ENCODE measurements around the gene IRF2BP2.

Gene IRF2BP2

DNA sequence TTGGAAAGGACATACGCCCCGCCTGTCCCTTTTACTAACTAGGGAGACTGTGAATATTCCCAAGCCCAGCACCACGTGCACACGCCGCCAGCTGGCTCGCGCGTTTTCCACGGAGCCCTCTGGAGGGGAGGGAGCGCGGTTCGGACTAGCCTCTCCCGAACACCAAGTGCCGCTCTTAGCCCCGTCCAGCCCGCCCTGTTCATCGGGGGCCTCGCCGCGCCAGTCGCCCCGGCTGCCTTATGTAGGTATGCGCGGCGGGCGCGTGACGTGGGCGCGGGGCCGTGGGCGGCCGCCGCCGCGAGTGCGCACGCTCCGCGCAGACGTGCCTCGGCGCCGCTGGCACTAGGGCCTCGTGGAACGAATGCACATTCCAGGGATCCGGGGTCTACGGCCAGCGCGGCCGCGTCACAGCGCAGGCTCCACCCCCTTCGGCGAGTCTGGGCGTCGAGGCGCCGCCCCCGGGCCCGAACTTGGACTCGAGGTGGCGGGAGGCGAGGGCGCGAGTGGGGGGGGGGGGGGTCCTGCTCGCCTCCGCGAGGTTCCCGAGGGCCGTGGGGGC lies 767 bp upstream of the IRF2BP2 start:
- H3K4me1 ChIP-seq (ENCODE audit: control insufficient read depth in 1 of 2, insufficient read depth in 2 of 2, low read length in 2 of 2) = peaks cover 22 to 31% of the 10 kb centered on the region in 2 donors
- H3K36me3 ChIP-seq (ENCODE audit: control insufficient read depth in 1 of 2, insufficient read depth in 2 of 2, low read length in 2 of 2) = peaks cover 22 to 23% of the 10 kb centered on the region in 2 donors
- H3K27me3 ChIP-seq (ENCODE audit: low read depth, low read length) = no peaks in the 10 kb centered on the region
- H3K4me3 ChIP-seq (ENCODE audit: low read depth in 1 of 2, low read length in 2 of 2) = peak overlapping the region; percentile 65 to 77
- peak overlapping the region; percentile 100 for H3K27ac ChIP-seq (ENCODE audit: low read length)
- no peaks in the 10 kb centered on the region for H3K9me3 ChIP-seq (ENCODE audit: control insufficient read depth in 1 of 2, low read length in 2 of 2)

DNA sequence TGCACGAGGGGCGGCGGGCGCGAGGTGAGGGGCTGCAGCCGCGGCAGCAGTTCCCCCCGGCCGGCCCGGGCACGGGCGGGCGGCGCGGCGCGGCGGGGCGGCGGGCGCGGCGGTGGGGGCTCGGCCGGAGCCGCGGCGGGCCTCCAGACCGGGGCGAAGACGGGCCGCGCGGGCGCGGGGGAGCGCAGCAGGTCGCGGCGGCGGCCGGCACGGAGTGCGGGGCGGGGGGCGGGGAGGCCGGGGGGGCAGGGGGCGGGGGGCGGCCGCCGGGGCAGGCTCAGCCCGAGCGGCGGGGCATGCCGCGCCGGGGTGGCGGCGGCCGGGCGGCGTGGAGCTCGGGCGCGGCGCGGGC lies 311 bp downstream of the IRF2BP2 start:
- Histone ChIP-seq H3K4me3 (ENCODE audit: low read depth in 1 of 2, low read length in 2 of 2) (peak overlapping the region in 1 of 2 donors; percentile 65), H3K27me3 (ENCODE audit: low read depth, low read length) (no peaks in the 10 kb centered on the region), H3K36me3 (ENCODE audit: control insufficient read depth in 1 of 2, insufficient read depth in 2 of 2, low read length in 2 of 2) (peaks cover 30% of the 10 kb centered on the region in 2 donors), H3K4me1 (ENCODE audit: control insufficient read depth in 1 of 2, insufficient read depth in 2 of 2, low read length in 2 of 2) (peaks cover 22 to 31% of the 10 kb centered on the region in 2 donors), H3K9me3 (ENCODE audit: control insufficient read depth in 1 of 2, low read length in 2 of 2) (no peaks in the 10 kb centered on the region), H3K27ac (ENCODE audit: low read length) (no peak overlapping the region)

DNA sequence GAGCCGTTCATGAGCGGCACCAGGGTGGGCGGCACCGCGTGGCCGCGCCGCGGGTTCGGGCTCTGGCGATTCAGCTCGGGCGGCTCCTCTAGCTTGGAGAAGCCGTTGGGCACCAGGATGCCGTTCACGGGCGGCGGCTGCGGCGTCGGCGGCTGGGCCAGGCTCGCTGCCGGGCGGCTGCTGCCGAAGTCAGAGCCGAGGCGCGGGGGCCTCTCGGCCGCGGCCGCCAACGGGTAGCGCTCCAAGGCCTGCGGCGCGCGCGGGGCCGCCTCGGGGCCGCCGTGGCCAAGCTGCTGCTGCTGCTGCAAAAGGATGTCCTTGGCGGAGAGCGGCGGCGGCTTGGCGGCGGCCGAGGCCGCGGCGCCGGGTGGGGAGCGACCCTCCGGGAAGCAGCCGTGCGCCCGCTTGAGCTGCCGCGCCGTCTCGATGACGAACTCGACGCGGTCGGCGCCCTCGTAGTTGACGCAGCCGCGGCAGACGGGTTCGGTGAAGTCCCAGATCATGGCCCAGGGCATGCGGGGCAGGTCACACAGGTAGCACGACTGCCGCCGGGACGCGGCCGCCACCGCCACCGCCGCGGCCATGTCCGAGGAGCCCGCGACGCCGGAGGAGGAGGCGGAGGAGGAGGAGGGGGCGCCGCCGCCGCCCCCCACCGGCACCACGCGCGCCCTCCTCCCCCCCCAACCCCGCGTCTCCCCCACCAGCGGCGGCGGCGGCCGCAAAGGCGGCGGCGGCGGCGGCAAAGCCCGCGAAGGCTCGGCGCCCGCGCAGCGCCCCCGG lies 877 bp downstream of the IRF2BP2 start:
- Histone ChIP-seq H3K4me1 (ENCODE audit: control insufficient read depth in 1 of 2, insufficient read depth in 2 of 2, low read length in 2 of 2) (peaks cover 19 to 29% of the 10 kb centered on the region in 2 donors), H3K27me3 (ENCODE audit: low read depth, low read length) (no peaks in the 10 kb centered on the region), H3K4me3 (ENCODE audit: low read depth in 1 of 2, low read length in 2 of 2) (peak overlapping the region; percentile 93 to 98), H3K36me3 (ENCODE audit: control insufficient read depth in 1 of 2, insufficient read depth in 2 of 2, low read length in 2 of 2) (peaks cover 30% of the 10 kb centered on the region in 2 donors), H3K27ac (ENCODE audit: low read length) (peak overlapping the region; percentile 100), H3K9me3 (ENCODE audit: control insufficient read depth in 1 of 2, low read length in 2 of 2) (no peaks in the 10 kb centered on the region)

DNA sequence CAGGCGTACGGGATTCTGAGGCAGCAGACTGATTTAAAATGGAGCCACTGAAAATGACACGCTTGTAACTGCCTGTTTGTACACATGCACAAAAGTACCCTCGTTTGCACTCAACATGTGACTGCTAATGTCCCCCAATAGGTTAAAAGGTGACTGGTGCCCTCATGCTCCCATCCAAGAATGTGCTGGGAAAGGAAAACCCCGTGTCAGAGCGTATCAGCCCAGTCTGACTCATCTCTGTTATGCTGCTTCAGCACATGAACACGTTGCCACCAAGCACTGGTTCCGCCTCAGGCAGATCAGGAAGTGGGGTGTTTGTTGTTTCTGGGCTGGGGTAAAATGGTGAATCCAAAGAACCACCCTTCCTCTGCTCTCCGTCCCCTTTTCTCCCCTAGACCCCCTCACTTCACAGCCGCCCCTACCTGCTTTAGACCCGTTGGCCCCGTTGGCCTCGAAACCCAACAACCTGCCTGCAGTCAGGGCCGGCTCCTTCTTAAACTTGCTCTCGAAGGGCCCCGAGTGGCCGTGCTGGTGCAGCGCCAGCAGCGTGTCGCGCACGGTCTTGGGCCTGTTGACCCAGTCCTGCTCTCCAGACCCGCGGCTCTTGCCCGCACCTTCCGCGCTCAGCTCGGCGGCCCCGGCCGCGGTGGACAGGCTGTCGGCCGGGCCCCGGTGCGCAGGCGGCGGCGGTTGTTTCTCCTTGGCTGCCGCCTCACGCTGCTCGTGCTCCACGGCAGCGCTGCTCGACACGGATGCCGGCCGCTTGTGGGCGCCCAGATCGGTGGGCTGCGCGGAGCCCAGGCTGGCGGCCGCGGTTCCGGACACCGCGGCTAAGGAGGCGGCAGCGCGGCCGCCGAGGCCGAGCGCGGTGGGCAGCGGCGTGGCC lies 1.7 kb downstream of the IRF2BP2 start:
- peaks cover 11 to 25% of the 10 kb centered on the region in 2 donors for H3K4me1 ChIP-seq (ENCODE audit: control insufficient read depth in 1 of 2, insufficient read depth in 2 of 2, low read length in 2 of 2)
- H3K9me3 ChIP-seq (ENCODE audit: control insufficient read depth in 1 of 2, low read length in 2 of 2) = no peaks in the 10 kb centered on the region
- peak overlapping the region; percentile 93 to 98 for H3K4me3 ChIP-seq (ENCODE audit: low read depth in 1 of 2, low read length in 2 of 2)
- no peaks in the 10 kb centered on the region for H3K27me3 ChIP-seq (ENCODE audit: low read depth, low read length)
- peak overlapping the region; percentile 100 for H3K27ac ChIP-seq (ENCODE audit: low read length)
- peaks cover 30% of the 10 kb centered on the region in 2 donors for H3K36me3 ChIP-seq (ENCODE audit: control insufficient read depth in 1 of 2, insufficient read depth in 2 of 2, low read length in 2 of 2)

DNA sequence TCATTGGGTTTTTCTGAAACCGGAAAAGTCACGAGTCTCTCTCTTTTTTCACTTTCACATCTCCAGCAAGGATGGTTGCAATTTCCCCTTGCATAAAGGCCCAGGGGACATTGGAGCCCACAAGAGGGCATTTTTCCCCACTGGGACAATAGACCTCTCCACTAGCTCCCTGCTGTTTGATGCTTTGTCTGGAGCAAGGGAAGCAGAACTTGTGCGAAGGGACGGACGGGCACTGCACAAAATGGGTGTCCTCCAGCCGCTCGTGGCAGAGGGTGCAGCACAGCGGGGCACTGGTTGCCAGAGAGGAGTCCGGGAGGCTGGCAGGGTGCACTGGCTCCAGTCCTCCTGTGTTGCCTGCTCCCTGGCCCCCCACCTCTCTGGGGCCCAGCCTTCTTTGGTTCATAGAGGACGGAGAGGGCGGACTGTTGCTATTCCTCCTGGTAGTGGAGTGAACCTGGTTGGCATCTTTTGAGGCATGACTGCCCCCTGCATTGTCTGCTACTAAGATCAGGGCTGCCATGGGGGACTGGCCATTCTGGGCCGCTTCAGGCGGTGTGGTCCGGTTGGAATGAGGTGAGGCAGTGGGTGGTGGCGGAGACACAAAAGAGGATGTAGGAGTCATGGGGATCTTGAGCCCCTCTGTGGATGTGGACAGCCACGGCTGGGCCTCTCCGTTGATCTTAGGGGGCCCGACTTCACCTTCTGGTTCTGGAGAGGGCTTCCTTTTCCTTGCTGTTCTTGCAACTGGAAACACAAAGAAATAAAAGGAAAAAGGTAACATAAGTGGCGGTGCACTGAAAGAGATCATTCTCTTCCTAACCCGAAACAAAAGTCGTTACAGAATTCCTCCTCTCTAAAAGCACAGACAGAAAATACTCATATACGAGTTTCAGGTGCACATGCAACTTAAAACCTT lies 2.6 kb downstream of the IRF2BP2 start:
- Histone ChIP-seq H3K9me3 (ENCODE audit: control insufficient read depth in 1 of 2, low read length in 2 of 2) (no peaks in the 10 kb centered on the region), H3K27ac (ENCODE audit: low read length) (peak overlapping the region; percentile 100), H3K36me3 (ENCODE audit: control insufficient read depth in 1 of 2, insufficient read depth in 2 of 2, low read length in 2 of 2) (peaks cover 29 to 30% of the 10 kb centered on the region in 2 donors), H3K4me1 (ENCODE audit: control insufficient read depth in 1 of 2, insufficient read depth in 2 of 2, low read length in 2 of 2) (peaks cover 14 to 27% of the 10 kb centered on the region in 2 donors), H3K4me3 (ENCODE audit: low read depth in 1 of 2, low read length in 2 of 2) (peak overlapping the region; percentile 93 to 98), H3K27me3 (ENCODE audit: low read depth, low read length) (no peaks in the 10 kb centered on the region)

DNA sequence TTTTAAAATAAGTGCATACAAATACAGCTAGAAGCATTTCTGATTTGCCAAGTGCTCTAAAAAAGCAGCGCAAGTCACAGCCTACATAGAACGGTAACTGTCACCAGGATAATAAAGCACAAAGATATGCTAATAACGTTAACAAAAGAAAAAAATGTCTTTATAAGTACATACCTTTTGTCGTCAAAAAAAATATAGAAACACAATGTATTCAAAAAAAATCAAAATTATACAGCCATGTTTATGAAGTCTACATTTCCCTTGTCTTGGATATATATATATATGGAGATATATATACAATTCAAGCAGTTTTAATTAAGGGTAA lies 3.2 kb downstream of the IRF2BP2 start:
- peak overlapping the region; percentile 93 to 98 for H3K4me3 ChIP-seq (ENCODE audit: low read depth in 1 of 2, low read length in 2 of 2)
- H3K27me3 ChIP-seq (ENCODE audit: low read depth, low read length) = no peaks in the 10 kb centered on the region
- H3K36me3 ChIP-seq (ENCODE audit: control insufficient read depth in 1 of 2, insufficient read depth in 2 of 2, low read length in 2 of 2) = peaks cover 27 to 30% of the 10 kb centered on the region in 2 donors
- peak overlapping the region; percentile 100 for H3K27ac ChIP-seq (ENCODE audit: low read length)
- H3K9me3 ChIP-seq (ENCODE audit: control insufficient read depth in 1 of 2, low read length in 2 of 2) = no peaks in the 10 kb centered on the region
- peaks cover 14 to 26% of the 10 kb centered on the region in 2 donors for H3K4me1 ChIP-seq (ENCODE audit: control insufficient read depth in 1 of 2, insufficient read depth in 2 of 2, low read length in 2 of 2)

DNA sequence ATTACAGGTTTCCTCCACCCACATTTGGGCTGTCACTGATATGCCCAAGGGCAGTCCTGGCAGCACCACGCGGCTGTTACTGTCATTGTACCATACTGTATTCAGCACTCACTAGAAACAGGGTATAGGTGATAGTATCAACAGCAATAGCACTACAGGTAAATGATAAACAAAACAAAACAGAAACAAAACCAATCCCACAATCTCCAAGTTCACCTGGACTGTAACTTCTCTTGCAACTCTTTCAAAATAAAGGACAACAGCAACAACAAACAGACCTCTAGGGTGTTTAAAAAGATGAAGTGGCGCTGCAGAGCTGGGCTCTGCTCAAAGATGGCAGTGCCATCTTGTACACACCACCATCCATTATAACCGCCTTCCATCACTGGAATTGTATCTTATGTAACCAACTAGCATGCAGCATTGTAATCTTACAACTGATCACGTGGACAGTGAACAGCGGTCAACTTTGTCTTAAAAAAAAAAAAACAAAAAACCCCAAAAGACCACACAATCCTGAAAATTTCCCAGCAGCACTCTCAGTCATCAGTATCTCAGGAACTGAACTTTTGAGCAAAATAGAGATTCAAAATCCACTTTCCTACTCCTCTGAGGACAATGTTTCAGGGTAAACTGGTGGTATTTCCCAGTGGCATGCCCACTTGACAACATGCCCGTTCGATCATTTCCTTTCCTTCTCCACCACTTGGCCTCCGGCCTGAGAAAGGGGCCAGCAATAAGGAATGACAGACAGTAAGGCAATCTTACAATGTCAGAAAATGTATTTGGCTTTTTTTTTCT lies 3.8 kb downstream of the IRF2BP2 start:
- H3K4me1 ChIP-seq (ENCODE audit: control insufficient read depth in 1 of 2, insufficient read depth in 2 of 2, low read length in 2 of 2) = peaks cover 16 to 21% of the 10 kb centered on the region in 2 donors
- H3K9me3 ChIP-seq (ENCODE audit: control insufficient read depth in 1 of 2, low read length in 2 of 2) = no peaks in the 10 kb centered on the region
- H3K27ac ChIP-seq (ENCODE audit: low read length) = peak overlapping the region; percentile 100
- peak overlapping the region; percentile 93 to 98 for H3K4me3 ChIP-seq (ENCODE audit: low read depth in 1 of 2, low read length in 2 of 2)
- H3K27me3 ChIP-seq (ENCODE audit: low read depth, low read length) = no peaks in the 10 kb centered on the region
- H3K36me3 ChIP-seq (ENCODE audit: control insufficient read depth in 1 of 2, insufficient read depth in 2 of 2, low read length in 2 of 2) = peaks cover 24 to 30% of the 10 kb centered on the region in 2 donors

DNA sequence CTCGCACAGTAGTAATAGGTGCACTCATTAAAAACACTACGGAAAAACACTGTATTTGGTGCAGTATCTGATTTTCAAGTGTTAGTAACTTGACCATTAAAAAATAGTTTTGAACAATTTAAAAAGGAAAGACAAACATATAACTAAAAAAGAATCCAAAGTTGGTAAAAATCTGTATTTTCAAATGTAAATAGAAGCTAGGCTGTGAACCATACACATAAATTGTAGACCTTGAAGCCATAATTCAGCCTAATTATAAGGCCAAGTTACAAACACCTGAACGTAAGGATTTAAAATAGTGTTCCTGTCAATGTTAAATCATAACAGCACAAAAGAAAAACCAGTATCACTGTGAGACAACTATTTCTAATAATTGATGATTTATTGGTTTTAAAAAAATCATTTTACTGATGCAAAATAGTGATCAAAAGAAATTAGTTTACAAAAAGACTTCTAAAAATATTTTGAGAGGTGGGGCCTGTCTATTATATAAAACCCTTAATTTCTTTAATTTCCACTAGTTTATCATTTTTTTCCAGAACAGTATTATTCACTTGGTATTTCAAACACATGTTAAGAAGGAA lies 4.5 kb downstream of the IRF2BP2 start:
- Histone ChIP-seq H3K9me3 (ENCODE audit: control insufficient read depth in 1 of 2, low read length in 2 of 2) (no peaks in the 10 kb centered on the region), H3K27me3 (ENCODE audit: low read depth, low read length) (no peaks in the 10 kb centered on the region), H3K36me3 (ENCODE audit: control insufficient read depth in 1 of 2, insufficient read depth in 2 of 2, low read length in 2 of 2) (peaks cover 22 to 30% of the 10 kb centered on the region in 2 donors), H3K4me3 (ENCODE audit: low read depth in 1 of 2, low read length in 2 of 2) (peak overlapping the region; percentile 93 to 98), H3K27ac (ENCODE audit: low read length) (peak overlapping the region; percentile 100), H3K4me1 (ENCODE audit: control insufficient read depth in 1 of 2, insufficient read depth in 2 of 2, low read length in 2 of 2) (peaks cover 23 to 27% of the 10 kb centered on the region in 2 donors)

DNA sequence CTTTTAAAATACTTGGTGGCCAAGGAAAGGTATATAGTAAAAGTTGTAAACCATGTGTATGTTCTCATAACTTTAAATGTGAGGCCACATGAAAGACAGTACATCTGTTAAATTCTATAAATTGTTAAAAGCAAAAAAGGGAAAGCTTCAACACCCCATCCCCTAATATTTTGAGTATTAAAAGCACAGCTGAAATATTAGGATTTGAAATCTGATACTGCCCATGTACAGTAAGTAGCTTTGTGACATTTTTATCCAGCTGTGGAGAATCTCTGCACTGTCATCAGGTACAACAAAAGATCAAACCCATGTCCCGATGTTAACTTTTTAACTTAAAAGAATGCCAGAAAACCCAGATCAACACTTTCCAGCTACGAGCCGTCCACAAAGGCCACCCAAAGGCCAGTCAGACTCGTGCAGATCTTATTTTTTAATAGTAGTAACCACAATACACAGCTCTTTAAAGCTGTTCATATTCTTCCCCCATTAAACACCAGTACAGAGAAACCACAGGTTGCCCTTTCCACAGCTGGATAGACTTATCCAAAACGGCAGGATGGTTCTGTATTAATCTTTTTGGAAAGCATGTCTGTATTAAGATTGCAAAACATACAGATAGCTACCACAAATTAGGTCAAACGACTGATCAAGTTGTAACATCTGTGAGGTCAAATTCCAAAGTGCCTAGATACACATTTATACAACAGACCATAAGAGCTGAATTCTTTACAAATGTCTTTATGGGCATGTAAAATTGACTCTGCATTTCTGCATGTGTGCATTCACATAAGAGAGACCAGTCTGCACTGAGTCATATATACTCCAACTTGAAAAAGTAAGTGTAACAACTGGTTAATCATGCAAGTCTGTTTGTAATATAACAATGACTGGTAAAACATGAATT lies 5.2 kb downstream of the IRF2BP2 start:
- peak overlapping the region; percentile 100 for H3K27ac ChIP-seq (ENCODE audit: low read length)
- peaks cover 23 to 29% of the 10 kb centered on the region in 2 donors for H3K4me1 ChIP-seq (ENCODE audit: control insufficient read depth in 1 of 2, insufficient read depth in 2 of 2, low read length in 2 of 2)
- peak overlapping the region; percentile 93 to 98 for H3K4me3 ChIP-seq (ENCODE audit: low read depth in 1 of 2, low read length in 2 of 2)
- H3K36me3 ChIP-seq (ENCODE audit: control insufficient read depth in 1 of 2, insufficient read depth in 2 of 2, low read length in 2 of 2) = peaks cover 22 to 30% of the 10 kb centered on the region in 2 donors
- H3K9me3 ChIP-seq (ENCODE audit: control insufficient read depth in 1 of 2, low read length in 2 of 2) = no peaks in the 10 kb centered on the region
- H3K27me3 ChIP-seq (ENCODE audit: low read depth, low read length) = no peaks in the 10 kb centered on the region

All from muscle layer of duodenum (tissue), 2 donors.